Glutamatergic neuron (in vitro differentiated cells): Measurements from ENCODE around the gene BPGM. TPM values are rescaled to one million over a fixed set of nuclear protein-coding genes. Genes with fewer than 3 reads are reported as not detected.
"Not testable (repeated sequence)": the region's sequence is repeated elsewhere in the genome, so short reads cannot be mapped to it uniquely, and the experiment has no call there.

Source experiments
- DNase-seq: peaks from one replicate; pipeline ENCODE4 v3.0.0; 2022
- H3K27ac Mint-ChIP-seq: one replicate; pipeline ENCODE4 v1.8.0; 2020; ENCODE audit warnings: mild to moderate bottlenecking, mixed read lengths, inconsistent platforms; ENCODE audit not compliant: unreplicated experiment
- H3K27me3 Mint-ChIP-seq: one replicate; pipeline ENCODE4 v1.8.0; 2020; ENCODE audit warnings: mild to moderate bottlenecking, moderate library complexity, mixed read lengths, inconsistent platforms; ENCODE audit not compliant: unreplicated experiment
- H3K36me3 Mint-ChIP-seq: one replicate; pipeline ENCODE4 v1.8.0; 2020; ENCODE audit warnings: mild to moderate bottlenecking, mixed read lengths, inconsistent platforms; ENCODE audit not compliant: unreplicated experiment
- H3K4me1 Mint-ChIP-seq: one replicate; pipeline ENCODE4 v1.8.0; 2020; ENCODE audit warnings: mild to moderate bottlenecking, low read depth, mixed read lengths, inconsistent platforms; ENCODE audit not compliant: unreplicated experiment
- H3K4me3 Mint-ChIP-seq: one replicate; pipeline ENCODE4 v1.8.0; 2020; ENCODE audit warnings: mild to moderate bottlenecking, mixed read lengths, inconsistent platforms; ENCODE audit not compliant: unreplicated experiment
- H3K9me3 Mint-ChIP-seq: one replicate; pipeline ENCODE4 v1.8.0; 2020; ENCODE audit warnings: mild to moderate bottlenecking, moderate library complexity, mixed read lengths, inconsistent platforms; ENCODE audit not compliant: unreplicated experiment
- CTCF ChIP-seq: fragments of 200-600 bp; sonication (generic); IDR thresholded peaks from one replicate; pipeline ENCODE4 v1.5.0; 2021; ENCODE audit not compliant: partially characterized antibody, unreplicated experiment
- total RNA-seq: library from RNA; stranded (reverse); fragmentation: NEBNext Ultra II Directional; extraction: Animal tissue kit (Norgen Biotek cat#: 25700); gene quantifications from one replicate; pipeline ENCODE4 v1.2.1, GENCODE V29; 2021; ENCODE audit not compliant: unreplicated experiment

The BPGM gene
- total RNA-seq, 1 donor from 2014 or later: 24.2 TPM

GRCh38 chr7:134686786-134687185 is 40.1 kb downstream of the BPGM start:
- DNase-seq: no peak
- Mint-ChIP-seq H3K4me1 (no peaks in the 10 kb centered on the region), H3K4me3 (no peak overlapping the region), H3K9me3 (peaks cover 2% of the 10 kb centered on the region), H3K27me3 (no peaks in the 10 kb centered on the region), H3K27ac (no peak overlapping the region), H3K36me3 (no peaks in the 10 kb centered on the region)
- no peak for TF ChIP-seq CTCF

- H3K9me3 Mint-ChIP-seq, DNase-seq, H3K4me3 Mint-ChIP-seq, H3K27me3 Mint-ChIP-seq, H3K27ac Mint-ChIP-seq, H3K36me3 Mint-ChIP-seq, H3K4me1 Mint-ChIP-seq: not testable (repeated sequence)
These were observed 42.9 kb downstream of the BPGM start for GRCh38 chr7:134689550-134689949.

GRCh38 chr7:134690016-134690415 is 43.4 kb downstream of the BPGM start:
- Mint-ChIP-seq H3K27ac (no peak overlapping the region), H3K4me1 (no peaks in the 10 kb centered on the region), H3K9me3 (no peaks in the 10 kb centered on the region), H3K4me3 (no peak overlapping the region), H3K27me3 (peaks cover 2% of the 10 kb centered on the region), H3K36me3 (peaks cover 4% of the 10 kb centered on the region)
- DNase-seq: no peak
- TF ChIP-seq CTCF: no peak

GRCh38 chr7:134690614-134691504 is 44.2 kb downstream of the BPGM start:
- Mint-ChIP-seq H3K27me3 (peaks cover 2% of the 10 kb centered on the region), H3K36me3 (peaks cover 4% of the 10 kb centered on the region), H3K9me3 (no peaks in the 10 kb centered on the region), H3K4me3 (no peak overlapping the region), H3K4me1 (no peaks in the 10 kb centered on the region), H3K27ac (no peak overlapping the region)
- no peak for TF ChIP-seq CTCF
- no peak for DNase-seq

- no peaks in the 10 kb centered on the region for H3K9me3 Mint-ChIP-seq
- DNase-seq: no peak
- H3K27ac Mint-ChIP-seq: no peak overlapping the region
These were observed 45.1 kb downstream of the BPGM start for GRCh38 chr7:134691546-134692343.

More at GRCh38 chr7:134691546-134692343, 45.1 kb downstream of the BPGM start:
- H3K36me3 Mint-ChIP-seq: peaks cover 4% of the 10 kb centered on the region
- no peak for TF ChIP-seq CTCF
- H3K4me3 Mint-ChIP-seq: no peak overlapping the region
- peaks cover 2% of the 10 kb centered on the region for H3K27me3 Mint-ChIP-seq
- H3K4me1 Mint-ChIP-seq: no peaks in the 10 kb centered on the region
